Stimulated activated CD4-positive, alpha-beta T cell treated with anti-CD3 and anti-CD28 coated beads, Interleukin-1b, Interleukin-23, amount 100 ng/mL, for 1 hour (primary cell): ENCODE measurements around the gene TXNDC11.

Experiments used
- DNase-seq, 2 donors: peaks; one replicate each; pipeline ENCODE4 v3.0.0-alpha.2; 2020; ENCODE audit warnings: low read depth in 2 of 2

TXNDC11 gene

DNA sequence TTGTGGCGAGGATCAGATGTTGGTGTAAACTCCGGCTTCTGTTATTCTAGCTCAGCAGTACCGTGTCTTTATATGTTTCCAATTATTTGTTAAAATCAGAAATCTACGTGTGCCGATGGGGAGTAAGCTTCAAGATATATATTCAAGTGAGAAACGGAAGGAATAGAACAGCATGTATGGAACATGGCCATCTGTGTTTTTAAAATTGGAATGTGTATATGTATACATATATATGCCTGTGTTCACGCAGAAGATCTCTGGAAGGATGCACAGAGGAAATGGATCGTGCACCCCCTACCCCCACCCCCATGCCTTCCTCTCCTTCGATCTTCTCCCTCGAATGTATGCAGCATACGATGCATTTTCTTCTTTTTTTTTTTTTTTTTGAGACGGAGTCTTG is 82.1 kb downstream of the TXNDC11 start:
- no peak for DNase-seq

DNA sequence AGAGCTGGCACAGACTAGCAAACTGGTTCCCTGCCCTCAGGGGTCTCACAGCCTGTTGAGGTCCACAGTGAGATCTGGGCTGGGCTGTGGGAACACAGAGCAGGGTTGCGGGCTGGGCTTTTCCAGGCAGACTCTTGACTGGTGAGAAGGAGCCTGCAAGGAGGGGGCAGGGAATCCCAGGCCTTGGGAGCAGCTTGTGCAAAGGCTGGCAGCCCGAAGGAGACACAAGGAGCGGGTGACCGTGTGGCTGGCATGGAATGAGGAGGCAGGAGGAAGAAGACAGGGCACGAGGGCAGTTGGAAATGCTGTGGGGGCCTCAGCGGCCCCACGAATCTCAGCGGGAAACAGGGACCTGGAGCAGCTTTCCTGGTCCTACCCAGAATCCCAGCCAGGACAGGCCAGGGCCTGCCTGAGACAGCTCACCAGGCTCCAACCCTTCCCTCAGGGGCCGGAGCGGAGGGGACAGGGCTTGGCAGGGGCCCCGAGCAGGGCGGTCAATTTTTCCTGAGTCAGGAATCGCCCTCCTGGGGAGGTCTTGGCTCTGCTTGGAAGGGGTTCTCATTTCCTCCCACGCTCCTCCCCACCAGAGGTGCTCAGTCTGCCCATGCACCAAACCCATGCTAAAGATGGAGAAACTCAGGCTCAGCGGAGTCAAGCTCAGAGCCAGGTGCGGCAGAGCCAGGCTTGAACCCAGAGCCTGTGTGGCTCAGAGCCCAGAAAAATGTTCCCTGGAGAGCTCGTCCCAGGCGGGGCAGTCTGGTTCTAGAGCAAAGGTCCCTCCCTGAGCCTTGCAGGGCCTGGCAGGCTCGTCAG is 83.6 kb downstream of the TXNDC11 start:
- DNase-seq: no peak

DNA sequence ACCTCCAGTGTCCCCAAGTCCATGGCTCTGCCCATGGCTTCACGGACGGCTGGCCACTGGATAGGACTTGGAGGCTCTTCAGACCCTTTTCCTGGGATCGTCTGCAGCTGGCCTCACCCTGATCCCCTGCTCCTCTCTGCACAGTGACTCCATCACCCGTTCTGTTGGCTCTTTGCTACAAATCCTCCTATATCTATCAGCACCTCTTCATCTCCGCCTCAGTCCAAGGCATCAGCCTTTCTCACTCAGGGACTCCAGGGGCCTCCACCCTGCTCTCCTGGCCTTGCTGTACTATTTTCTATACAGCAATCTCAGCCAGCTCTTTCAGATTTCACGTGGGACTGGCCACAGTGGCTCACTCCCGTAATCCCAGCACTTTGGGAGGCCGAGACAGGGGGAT is 85.1 kb downstream of the TXNDC11 start:
- no peak for DNase-seq

DNA sequence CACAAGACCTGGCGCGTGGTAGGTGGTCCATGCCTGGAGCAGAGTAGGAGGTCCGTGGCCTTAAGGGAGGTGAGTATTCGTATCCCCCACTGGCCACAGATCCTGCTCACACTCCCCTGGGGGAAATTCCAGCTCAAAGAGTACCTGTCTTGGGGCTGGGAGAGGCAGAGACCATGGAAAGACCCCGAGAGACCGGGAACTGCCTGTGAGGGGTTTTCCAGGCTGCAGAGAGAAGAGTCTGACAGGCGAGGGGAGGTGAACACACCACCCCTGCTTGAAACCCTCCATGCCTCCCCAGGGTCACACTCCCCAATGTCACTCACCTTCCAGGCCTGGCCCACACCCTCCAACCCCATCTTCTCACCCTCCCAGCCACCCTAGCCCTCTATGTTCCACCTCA is 87.0 kb downstream of the TXNDC11 start:
- no peak for DNase-seq

DNA sequence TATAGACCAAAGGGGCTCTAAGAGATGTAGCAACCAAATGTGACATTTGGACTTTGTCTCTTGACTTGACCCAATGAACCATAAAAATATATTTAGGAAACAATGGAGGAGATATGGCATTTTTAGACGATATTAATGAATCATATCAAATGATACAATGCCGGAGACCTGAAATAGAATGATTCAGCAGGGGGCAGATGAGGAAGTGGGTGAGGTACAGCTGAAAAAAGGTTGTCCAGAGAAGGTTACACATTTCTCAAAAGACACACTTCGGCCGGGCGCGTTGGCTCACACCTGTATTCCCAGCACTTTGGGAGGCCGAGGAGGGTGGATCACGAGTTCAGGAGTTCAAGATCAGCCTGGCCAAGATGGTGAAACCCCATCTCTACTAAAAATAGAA is 90.9 kb downstream of the TXNDC11 start:
- no peak for DNase-seq

DNA sequence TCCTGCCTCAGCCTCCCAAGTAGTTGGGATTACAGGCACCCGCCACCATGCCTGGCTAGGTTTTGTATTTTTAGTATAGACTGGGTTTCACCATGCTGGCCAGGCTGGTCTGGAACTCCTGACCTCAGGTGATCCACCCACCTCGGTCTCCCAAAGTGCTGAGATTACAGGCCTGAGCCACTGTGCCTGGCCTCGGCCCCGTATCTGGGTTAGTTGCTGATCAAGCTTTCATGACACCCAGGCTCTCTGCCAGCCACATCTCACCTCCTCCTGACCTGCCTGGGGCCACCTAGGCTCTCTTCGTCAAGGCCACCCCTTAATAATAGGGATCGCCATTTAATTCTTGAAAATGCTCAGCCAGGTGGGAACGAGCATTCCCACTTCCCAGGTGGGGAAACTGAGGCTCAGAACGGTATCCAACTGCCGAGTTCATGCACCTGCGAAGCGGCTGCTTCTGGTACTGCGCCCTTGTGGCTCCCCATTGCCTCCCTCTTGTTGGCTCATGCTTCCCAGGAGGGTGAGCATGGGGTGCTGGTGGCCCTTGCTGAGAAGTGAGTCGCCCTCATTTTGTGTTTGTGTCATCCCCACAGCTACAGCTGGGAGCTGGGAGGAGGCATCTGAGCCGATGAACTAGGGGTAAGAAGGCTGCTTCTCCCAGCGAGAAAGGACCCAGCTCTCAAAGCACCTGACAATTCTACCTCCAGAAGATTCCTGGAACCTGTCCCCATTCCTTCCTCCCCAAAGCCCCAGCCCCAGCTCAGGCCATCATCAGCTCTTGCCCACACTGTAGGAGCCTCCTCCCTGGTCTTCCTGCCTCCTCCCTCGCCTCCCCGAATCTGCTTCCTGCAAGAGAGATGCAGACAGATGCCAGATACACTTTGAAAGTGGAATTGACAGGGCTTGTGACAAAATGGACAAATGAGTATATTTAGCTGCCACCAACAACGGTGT is 91.7 kb downstream of the TXNDC11 start:
- no peak for DNase-seq

DNA sequence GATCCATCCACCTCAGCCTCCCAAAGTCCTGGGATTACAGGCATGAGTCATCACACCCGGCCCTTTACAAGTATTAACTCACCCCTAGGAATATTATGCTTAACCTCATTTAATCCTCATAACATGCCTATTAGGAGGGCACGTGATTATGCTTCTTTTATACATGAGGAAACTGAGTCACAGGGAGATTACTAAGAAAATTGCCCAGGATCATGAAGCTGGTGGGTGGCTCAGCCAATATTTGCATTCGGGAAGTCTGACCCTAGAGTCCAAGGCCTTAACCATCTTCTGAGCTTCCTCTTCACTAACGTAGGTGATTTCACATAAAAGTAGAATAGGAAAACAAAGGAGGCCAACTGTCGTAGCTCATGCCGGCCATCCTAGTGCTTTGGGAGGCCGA is 93.4 kb downstream of the TXNDC11 start:
- DNase-seq: no peak

DNA sequence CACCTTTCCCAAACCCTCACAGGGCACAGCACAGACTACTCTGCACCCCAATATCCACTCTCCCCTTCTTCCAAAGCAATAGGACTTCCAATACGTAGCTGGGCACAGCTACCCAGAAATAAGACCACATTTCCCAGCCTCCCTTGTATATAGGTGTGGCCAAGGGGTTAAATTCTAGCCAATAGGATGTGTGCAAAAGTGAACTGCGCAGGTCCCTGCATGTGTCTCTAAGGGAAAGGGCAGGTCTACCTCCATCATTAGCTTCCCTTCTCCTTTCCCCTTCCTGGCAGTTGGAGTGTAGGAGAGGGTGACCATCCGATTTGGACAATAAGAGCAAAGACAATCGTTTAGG is 99.9 kb downstream of the TXNDC11 start:
- no peak for DNase-seq

DNA sequence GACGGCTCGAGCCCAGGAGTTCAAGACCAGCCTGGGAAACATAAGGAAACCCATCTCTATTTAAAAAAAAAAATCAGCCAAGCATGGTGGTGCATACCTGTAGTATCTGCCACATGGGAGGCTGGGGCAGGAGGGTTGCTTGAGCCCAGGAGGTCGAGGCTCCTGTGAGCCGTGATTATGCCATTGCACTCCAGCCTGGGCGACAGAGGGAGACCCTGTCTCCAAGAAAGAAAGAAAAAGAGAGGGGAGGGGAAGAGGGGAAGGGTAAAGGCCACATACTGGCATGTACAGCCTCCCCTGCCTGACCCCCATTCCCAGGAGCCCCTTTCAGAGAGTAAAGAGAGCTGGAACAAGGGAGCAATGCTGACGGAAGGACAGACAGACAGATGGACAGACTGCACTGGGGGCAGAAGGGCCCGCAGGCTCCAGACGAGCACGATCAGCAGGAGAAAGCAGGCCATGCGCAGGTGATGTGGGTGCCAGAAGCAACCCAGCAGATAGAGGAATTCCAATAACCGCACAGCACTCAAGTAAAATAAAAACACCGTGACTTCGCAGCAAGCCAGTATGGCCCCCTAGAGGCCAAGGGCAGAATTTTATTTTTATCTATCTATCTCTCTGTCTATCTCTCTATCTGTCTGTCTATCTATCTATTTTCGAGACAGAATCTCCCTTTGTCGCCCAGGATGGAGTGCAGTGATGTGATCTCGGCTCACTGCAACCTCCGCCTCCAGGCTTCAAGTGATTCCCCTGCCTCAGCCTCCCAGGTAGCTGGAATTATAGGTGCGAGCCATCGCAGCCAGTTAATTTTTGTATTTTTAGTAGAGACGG is 101.5 kb downstream of the TXNDC11 start:
- no peak for DNase-seq

DNA sequence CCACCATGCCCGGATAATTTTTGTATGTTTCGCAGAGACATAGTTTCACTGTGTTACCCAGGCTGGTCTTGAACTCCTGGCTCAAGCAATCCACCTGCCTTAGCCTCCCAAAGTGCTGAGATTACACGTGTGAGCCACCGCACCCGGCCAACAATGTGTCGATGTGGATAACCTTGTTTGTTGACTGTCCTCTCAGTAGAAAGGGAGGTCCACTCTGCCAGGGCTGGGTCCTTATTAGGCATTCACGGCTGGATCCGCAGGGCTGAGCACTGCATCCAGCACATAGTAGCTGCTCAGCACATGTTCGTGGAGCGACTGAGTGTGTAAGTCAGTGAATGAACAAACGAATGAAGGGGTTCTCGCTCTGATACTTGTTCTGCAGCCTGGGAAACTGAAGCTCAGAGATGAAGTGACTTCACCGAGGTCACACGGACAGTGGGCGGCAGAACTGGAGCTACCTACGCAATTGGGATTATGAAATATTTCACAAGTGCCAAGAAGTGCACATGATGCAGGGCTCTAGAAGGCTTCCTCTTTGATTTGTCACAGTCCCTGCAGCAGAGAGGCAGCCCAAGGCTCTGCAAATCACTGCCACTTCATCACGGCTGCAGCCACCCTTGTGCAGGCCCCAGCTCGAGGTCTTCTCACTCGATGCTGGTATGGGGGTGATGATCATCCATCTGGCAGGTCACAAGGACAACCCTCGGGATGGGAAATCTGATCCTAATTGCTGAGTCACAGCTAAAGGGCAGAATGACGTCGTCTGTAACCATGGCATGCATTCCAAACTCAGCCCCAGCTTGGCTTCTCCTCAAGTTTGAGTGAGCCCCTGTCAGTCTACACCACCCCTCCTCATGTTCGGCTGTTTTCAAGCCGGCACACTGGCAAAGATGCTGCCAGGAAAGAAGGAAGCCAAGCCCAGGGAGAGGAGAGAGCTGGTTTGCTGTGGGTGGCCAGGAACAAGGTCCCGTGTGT is 102.4 kb downstream of the TXNDC11 start:
- no peak for DNase-seq

DNA sequence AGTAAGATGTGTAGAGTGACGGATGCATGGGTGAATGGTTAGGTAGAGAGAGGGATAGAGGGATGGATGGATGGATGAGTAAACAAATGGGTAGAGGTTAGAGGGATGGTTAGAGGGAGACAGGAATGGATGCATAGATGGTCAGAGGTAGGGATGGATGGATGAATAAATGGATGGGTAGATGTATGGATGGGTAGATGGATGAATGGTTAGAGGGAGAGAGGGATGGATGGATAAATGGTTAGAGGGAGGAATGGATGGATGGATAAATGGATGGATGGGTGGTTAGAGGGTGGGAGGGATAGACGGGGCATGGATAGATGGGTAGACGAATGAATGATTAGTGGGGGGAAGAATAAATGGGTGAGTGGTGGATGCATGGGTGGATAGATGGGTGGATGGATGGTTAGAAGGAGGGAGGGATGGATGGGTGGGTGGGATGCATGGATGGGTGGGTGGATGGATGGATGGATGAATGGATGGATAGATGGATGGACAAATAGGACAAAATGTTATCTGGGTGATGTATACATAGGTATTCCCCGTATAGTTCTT is 103.6 kb downstream of the TXNDC11 start:
- DNase-seq: no peak

DNA sequence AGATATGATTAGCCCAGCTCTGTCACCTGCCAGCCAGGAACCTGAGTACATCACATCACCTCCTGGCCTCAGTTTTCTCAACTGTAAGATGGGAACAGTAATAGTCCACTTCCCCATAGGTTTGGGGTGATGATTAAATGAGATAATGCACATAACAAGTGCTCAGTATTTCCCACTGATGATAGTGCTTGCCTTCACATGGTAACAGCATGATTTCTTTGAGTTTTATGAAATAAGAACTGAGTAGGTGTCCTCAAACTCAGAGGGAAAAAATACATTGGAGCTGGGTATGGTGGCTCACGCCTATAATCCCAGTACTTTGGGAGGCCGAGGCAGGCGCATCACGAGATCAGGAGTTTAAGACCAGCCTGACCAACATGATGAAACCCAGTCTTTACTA is 104.5 kb downstream of the TXNDC11 start:
- no peak for DNase-seq

DNA sequence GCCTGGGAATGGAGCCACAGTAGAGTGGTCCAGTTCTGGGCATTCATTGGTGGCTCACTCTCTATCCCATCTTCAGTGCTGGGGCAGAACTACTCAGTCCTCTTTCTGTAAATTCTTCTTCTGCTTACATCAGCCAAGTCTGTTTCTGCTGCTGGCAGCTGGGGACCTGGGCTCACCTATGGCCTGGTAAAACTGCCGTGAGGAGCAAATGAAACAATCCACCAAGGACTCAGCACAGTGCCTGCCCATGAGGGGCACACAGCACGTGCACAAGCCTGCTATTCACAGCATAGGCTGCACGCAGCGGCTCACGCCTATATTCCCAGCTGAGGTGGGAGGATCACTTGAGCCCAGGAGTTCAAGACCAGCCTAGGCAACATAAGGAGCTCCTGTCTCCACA is 105.3 kb downstream of the TXNDC11 start:
- no peak for DNase-seq

DNA sequence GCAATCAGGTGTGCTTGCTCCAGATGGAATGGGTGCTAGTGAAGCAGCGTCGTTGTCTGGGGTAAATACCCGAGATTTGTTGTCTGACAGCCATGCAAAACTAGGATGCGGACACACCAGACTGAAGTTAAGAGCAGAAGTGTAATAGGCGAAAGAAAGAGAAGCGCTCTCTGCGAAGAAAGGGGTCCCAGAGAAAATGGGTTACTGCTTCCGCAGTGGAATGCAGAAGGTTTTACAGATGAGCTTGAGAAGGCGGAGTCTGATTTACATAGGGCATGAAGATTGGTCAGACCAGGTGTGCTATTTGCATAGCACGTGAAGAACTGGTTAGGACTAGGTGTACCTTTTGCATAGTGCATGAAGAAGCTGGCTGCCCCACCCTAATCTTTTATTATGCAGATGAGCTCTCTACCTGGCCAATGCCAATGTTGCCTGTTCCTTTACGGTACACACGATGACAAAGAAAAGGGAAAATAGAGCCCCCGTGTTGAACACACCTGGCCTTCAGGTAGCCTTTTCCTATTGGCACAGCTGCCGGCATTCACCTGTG is 106.4 kb downstream of the TXNDC11 start:
- DNase-seq: no peak

DNA sequence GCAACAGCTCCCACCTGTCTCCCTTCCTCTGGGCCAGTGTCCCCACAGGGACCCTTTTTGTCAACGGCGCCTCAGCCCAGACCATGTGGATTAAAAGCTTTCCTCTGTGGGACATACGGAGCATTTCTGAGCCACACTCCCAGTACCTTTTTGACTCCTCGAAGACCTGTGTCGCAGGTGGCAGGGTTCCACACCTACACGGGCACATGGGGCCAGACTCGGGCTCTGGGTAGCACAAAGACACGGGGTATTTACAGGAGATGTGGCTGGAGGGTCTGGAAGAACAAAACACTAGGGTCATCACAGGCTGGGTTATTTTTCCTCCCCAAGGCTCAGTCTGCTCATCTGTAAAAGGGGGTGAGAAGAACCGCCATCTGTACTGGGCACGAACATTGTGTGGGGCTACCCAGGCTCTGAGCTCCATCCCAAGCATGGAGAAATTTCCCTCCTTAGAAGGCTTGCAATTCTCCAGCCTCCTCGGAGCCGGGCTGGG is 106.9 kb downstream of the TXNDC11 start:
- no peak for DNase-seq

DNA sequence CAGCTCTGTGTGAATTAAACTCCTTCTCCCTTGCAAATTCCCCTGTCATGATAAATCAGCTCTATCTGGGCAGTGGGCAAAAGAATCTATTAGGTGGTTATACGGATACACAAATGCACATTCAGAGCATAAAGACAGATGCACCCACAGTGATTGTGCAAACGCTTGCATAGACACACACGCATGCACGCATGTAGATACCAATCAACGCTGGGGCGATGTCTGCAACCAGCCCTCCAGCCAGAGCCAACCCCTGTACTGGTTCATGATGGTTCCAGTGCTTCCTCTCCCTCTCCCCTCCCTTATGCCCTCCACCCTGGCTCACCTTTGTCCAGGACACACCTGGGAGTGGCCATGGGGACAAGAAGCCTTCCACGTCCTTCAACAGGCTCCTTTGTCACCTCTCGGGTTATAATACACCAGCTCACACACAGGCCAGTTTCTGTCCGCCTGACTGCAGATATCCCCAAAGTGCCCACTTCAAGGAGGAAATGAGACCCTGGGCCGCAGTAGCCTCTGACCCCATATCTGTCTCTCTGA is 107.5 kb downstream of the TXNDC11 start:
- no peak for DNase-seq

DNA sequence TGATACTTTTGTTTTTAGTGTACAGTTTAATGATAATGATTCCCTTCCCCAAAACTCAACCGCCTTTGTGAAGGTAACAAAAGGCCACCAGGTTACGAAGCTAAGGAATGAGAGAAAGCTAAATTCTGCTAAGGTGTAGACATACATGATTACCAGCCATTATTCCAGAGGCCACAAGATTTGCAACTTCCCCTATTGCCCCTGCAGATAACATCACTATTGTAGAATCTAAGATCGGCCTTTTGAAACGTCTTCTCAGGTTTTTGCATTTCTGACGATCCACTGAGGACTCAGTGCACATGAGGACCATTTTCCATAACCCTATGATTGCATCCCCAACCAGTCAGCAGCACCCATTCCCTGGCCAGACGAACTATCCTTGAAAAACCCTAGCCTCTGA is 108.3 kb downstream of the TXNDC11 start:
- DNase-seq: no peak

DNA sequence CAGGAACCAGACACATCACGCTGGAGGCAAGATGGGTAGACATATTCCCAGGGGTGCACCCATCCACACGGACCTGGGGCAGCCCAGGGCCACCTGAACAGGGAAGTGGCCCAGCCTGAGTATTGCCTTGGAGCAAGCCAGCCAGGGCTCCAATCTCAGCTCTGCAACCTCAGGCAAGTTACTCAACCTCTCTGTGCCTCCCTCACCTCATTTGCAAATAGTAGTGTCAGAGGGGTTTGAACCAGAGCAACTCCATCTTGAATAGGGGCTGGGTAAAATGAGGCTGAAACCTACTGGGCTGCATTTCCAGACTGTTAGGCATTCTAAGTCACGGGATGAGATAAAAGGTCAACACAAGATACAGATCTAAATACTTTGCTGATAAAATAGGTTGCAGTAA is 109.5 kb downstream of the TXNDC11 start:
- DNase-seq: no peak

DNA sequence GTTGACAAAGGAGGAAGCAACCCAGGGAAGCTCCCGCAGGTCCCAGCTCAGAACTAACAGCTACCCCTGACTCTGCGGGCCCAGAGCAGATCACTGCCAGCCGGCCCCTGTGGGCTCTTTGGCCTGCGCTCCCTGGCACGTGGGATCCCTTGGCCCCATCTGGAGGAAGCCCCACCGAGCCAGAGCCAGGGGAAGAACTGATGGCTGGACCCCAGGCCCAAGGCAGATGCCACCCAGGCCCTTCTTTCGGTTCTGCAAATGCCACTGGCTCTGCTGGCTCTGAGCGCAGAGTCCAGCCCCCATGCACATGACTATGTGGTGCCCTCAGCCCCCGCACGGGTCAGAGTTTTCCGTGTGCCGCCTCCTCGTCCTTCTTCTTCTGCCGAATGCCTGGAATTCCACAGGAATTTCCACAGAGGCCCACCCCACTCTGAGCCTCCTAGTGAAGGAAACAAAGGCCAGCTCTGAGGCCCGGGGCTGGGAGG is 110.2 kb downstream of the TXNDC11 start:
- no peak for DNase-seq

DNA sequence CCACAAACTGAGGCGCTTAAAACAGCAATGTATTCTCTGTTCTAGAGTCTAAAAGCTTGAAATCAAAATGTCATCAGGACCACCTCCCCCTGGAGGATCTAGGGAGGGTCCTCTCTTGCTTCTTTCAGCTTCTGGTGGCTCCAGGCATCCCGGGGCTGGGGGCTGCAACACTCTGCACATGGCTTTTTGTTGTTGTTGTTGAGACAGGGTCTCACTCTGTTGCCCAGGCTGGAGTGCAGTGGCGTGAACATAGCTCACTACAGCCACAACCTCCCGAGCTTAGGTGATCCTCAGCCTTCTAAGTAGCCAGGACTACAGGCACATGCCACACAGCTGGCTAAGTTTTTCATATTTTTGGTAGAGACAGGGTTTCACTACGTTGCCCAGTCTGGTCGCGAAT is 111.4 kb downstream of the TXNDC11 start:
- no peak for DNase-seq
